NCI-H526 treated with DMSO at 0.1 percent for 48 hours (cell line): Measurements from ENCODE around the gene RNMT.

Source experiments
- DNase-seq: peaks from one replicate; lab custom pipeline; 2025; lab: John Stamatoyannopoulos, UW

Gene RNMT

DNA sequence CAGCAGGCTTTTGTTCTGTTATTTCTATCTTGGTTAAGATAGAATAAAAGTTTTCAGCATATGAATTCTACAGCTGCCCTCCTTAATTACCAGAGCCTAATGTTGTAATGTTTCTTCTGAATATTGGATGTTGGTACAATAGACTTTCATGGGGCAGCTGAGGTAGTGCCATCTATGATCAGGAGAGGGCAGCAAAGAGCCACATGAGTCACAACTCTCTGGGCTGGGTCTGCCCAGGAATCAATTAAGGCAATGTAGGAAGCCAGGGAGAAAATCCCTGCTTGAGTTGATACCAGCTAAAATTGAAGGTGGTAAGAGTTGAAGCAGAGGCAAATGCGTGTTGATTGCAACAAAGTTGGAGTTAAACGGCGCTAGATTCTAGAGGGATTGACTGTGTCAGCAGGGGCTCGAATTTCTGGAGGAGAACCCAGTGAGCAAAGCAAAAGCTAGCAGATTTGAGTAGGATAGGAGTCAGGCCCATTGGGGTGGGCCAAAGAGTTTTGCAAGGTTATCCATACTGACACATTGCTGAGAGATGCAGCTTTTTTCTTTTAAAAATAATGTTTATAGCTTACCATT, 86.9 kb downstream of the RNMT start:
- DNase-seq, result no peak
